Adipocyte (in vitro differentiated cells): ENCODE results near the gene CPS1.

Experiments used
- DNase-seq: peaks from one replicate; pipeline ENCODE4 v3.0.0-alpha.2; 2015; ENCODE audit warnings: low read depth
- H3K27me3 ChIP-seq: replicated peaks from 2 replicates; pipeline ENCODE4 v1.7.0; 2013; ENCODE audit warnings: mild to moderate bottlenecking, low read length, moderate library complexity; ENCODE audit not compliant: control insufficient read depth, insufficient read depth
- H3K36me3 ChIP-seq: 2 replicates; pipeline ENCODE4 v1.7.0; 2013; ENCODE audit warnings: low read length, mild to moderate bottlenecking, moderate library complexity; ENCODE audit not compliant: control insufficient read depth, insufficient read depth, severe bottlenecking
- H3K4me1 ChIP-seq: 2 replicates; pipeline ENCODE4 v1.7.0; 2013; ENCODE audit warnings: mild to moderate bottlenecking, low read length, moderate library complexity; ENCODE audit not compliant: control insufficient read depth, insufficient read depth
- H3K4me3 ChIP-seq: 2 replicates; pipeline ENCODE4 v1.7.0; 2013; ENCODE audit warnings: mild to moderate bottlenecking, low read length, moderate library complexity
- H3K9ac ChIP-seq: 2 replicates; pipeline ENCODE4 v1.7.0; 2013; ENCODE audit warnings: mild to moderate bottlenecking, low read length, moderate library complexity
- H3K9me3 ChIP-seq: 2 replicates; pipeline ENCODE4 v1.7.0; 2013; ENCODE audit warnings: mild to moderate bottlenecking, low read length, moderate library complexity; ENCODE audit not compliant: control insufficient read depth

CPS1 gene

DNA sequence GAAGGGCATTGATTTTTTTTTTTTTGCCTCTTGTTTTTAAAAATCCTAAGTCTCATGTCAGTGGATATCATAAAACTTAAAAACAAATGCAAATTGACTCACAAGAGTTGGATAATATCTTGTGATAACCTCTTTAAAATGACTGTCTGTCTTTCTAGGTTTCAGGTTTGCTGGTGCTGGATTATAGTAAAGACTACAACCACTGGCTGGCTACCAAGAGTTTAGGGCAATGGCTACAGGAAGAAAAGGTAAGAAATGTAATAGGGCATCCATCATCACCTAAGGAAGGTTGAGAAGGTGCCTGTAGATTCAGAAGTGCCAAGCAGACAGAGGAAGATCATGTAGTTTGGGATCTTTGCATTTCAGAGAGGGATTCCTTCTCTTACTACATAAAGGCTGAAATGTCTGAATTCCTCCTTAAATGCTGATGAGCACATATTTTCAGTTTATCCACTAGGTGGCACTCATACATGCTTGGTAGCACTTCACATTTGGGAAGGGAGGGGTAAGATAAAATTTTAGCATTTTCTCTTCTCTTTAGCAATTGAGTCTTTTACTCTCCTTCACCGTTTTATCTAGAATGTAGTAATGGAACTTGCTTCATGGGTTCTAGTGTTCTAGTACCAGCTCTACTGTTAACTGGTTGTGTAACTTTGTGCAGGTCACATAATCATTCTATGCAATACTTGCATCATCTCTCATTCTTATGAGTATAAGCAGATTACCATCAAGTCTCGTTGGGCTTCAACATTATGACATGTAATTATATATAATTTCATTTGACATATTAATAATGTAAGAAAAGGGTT is 21.1 kb downstream of the CPS1 start:
- Histone ChIP-seq H3K9ac (no peak overlapping the region), H3K4me1 (peaks cover 2% of the 10 kb centered on the region), H3K4me3 (no peak overlapping the region), H3K9me3 (no peaks in the 10 kb centered on the region), H3K36me3 (no peaks in the 10 kb centered on the region), H3K27me3 (no peaks in the 10 kb centered on the region)
- peak; percentile 77 for DNase-seq

DNA sequence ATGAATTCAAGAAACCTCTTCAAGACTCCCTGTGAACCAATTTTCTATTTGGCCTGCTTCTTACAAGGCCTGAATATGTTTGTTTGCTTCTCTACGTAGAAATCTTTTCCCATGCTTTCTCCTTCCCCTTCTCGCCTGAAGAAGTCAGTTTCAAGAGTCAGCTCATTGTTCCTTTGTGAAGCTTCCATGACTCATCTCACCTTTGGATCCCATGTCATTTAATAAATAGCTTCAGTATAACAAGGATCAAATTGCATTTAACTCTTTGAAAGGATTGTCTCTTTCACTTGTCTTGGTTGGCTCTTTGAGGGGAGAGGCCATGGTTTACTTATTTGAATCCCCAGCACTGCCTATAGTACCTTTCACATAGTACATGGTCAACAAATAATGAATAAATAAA is 28.4 kb downstream of the CPS1 start:
- Histone ChIP-seq H3K4me3 (no peak overlapping the region), H3K36me3 (no peaks in the 10 kb centered on the region), H3K27me3 (no peaks in the 10 kb centered on the region), H3K4me1 (no peaks in the 10 kb centered on the region), H3K9ac (no peak overlapping the region), H3K9me3 (no peaks in the 10 kb centered on the region)
- DNase-seq = no peak

DNA sequence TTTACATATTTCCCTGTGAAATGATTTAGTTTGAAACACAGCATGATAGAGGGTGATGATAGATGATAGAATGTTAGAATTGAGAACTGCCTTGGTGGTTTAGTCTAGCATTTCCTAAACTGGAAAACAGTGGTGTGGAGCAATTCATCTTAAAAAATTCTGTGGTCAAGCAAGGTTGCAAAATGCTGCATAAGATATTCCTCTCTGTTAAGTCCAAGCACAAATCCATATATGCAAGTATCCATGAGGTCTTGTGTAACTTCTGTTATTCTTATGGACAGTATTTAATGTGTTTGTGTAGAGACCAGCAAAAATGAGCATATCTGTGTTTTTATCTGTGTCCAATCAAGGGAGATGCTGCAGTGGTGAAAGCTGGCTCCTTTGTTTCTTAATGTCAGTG is 30.0 kb downstream of the CPS1 start:
- Histone ChIP-seq H3K36me3 (no peaks in the 10 kb centered on the region), H3K4me1 (no peaks in the 10 kb centered on the region), H3K4me3 (no peak overlapping the region), H3K9me3 (no peaks in the 10 kb centered on the region), H3K27me3 (no peaks in the 10 kb centered on the region), H3K9ac (no peak overlapping the region)
- peak; percentile 64 for DNase-seq

DNA sequence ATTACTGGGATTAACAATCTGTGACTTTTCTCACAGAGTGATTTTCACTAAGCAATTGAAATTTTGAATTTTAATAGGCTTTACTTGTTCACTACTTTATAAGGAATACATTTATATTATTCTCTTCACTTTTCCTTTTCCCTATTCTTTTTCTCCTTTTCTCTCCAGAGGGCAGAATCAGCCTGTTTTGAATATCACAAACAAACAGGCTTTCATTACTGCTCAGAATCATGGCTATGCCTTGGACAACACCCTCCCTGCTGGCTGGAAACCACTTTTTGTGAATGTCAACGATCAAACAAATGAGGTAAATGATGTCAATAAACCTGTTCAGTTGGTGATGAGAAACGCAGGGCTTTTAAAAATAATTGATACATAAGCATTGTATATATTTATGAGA is 35.3 kb downstream of the CPS1 start:
- H3K36me3 ChIP-seq = no peaks in the 10 kb centered on the region
- no peaks in the 10 kb centered on the region for H3K4me1 ChIP-seq
- H3K9ac ChIP-seq = no peak overlapping the region
- DNase-seq = no peak
- H3K27me3 ChIP-seq = no peaks in the 10 kb centered on the region
- no peak overlapping the region for H3K4me3 ChIP-seq
- no peaks in the 10 kb centered on the region for H3K9me3 ChIP-seq

DNA sequence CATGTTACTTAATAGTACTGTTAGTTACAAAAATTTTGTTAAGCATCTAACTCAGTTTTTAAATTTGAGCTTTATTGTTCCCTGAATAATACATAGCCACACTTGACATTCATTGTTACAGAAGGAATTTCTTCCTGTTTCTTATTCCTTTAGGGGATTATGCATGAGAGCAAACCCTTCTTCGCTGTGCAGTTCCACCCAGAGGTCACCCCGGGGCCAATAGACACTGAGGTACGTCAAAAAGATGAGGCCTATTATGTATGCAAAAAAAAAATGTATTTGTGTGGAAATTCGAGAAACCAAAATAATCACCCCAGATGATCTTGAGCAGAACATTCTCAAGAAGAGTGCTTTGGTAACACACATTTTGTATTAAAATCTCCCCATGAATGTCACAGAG is 36.3 kb downstream of the CPS1 start:
- H3K4me1 ChIP-seq = no peaks in the 10 kb centered on the region
- H3K4me3 ChIP-seq = no peak overlapping the region
- no peaks in the 10 kb centered on the region for H3K9me3 ChIP-seq
- H3K9ac ChIP-seq = no peak overlapping the region
- no peaks in the 10 kb centered on the region for H3K27me3 ChIP-seq
- no peak for DNase-seq
- no peaks in the 10 kb centered on the region for H3K36me3 ChIP-seq

DNA sequence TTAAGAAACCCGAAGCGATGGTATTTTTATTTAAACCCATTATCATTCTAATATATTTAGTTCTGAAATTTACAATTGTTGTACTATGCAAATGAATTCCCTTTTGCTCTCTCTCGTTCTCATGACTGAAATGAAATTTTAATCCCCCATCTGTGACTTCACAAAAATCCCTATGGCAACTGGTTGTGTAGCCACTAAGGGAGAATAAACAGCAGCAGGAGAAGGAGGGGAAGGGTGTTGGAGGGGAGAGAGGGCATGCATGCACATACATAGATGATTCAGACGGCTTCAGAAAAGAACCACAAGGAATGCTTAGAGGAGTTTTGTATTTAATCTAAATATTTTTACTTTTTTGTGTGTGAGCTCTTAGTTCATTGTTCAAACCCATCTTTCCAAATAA is 36.8 kb downstream of the CPS1 start:
- Histone ChIP-seq H3K36me3 (no peaks in the 10 kb centered on the region), H3K4me3 (no peak overlapping the region), H3K4me1 (no peaks in the 10 kb centered on the region), H3K9me3 (no peaks in the 10 kb centered on the region), H3K27me3 (no peaks in the 10 kb centered on the region), H3K9ac (no peak overlapping the region)
- peak; percentile 14 for DNase-seq

DNA sequence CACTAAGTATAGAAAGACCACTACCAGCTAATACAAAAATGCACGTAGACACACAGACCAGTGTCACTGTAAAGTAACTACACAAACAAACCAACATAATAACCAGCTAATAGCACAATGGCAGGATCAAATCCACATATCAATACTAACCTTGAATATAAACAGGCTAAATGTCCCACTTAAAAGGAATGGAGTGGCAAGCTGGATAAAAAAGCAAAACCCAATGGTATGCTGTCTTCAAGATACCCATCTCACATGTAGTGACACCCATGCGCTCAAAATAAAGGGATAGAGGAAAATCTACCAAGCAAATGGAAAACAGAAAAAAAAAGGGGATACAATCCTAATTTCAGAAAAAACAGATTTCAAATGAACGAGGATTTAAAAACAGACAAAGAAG is 41.8 kb downstream of the CPS1 start:
- Histone ChIP-seq H3K9ac (no peak overlapping the region), H3K9me3 (peaks cover 7% of the 10 kb centered on the region), H3K36me3 (no peaks in the 10 kb centered on the region), H3K4me1 (peaks cover 3% of the 10 kb centered on the region), H3K27me3 (no peaks in the 10 kb centered on the region), H3K4me3 (no peak overlapping the region)
- DNase-seq = no peak

DNA sequence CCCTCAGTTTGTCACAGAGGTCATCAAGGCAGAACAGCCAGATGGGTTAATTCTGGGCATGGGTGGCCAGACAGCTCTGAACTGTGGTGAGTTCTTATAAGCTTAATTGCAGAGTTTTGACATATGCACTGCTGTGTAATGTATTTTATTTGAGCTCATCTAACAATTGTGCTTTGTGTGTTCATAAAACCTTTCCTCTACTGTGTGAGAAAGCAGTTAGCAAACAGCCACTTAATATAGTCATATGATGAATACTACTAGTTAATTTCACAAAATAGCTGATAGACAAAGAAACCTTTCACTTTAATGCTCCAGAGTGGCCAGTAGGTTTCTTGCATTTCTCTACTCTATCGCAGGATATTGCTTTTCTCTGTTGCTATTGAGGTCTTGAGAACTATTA is 43.1 kb downstream of the CPS1 start:
- DNase-seq = no peak
- Histone ChIP-seq H3K4me3 (no peak overlapping the region), H3K4me1 (peaks cover 3% of the 10 kb centered on the region), H3K27me3 (no peaks in the 10 kb centered on the region), H3K9ac (no peak overlapping the region), H3K9me3 (peaks cover 7% of the 10 kb centered on the region), H3K36me3 (no peaks in the 10 kb centered on the region)

DNA sequence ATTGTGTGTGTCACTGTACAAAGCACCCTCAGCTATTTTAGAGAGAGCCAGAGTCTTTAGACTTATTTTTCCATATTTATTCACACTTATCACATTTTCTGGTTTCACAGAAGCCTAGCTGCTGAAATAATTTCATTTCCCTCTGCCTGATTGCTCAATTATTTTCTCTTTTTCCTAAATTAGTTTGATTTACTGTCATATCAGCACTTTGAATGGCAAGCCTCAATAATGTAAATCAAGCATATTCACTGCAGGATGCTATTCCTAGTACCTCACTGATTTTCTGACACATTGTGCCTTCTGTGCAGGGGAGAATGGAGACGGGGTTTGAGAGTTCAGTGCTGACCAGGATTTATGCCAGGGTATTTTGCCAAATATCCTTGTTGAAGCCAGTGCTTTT is 48.3 kb downstream of the CPS1 start:
- Histone ChIP-seq H3K4me1 (peaks cover 3% of the 10 kb centered on the region), H3K27me3 (no peaks in the 10 kb centered on the region), H3K4me3 (no peak overlapping the region), H3K36me3 (no peaks in the 10 kb centered on the region), H3K9me3 (no peaks in the 10 kb centered on the region), H3K9ac (no peak overlapping the region)
- no peak for DNase-seq

DNA sequence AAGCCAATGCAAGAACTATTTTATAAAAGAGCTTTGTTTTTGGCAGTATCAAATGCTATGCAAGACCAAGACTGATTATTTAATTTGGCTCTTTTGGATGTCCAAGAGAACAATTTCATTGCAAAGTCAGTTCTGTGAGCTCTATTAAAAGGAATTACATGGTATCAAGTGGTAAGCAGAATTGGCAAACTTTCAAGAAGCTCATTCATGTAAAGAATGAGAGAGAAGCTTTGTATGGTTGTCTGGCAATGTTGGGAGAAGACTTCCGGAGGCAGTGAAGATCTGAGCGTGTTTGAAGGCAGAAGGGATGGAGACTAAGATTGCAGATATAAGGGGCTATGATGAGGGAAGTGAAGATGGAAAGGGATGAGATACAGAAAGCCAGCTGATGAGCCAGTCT is 49.6 kb downstream of the CPS1 start:
- H3K9me3 ChIP-seq = no peaks in the 10 kb centered on the region
- H3K4me1 ChIP-seq = peaks cover 3% of the 10 kb centered on the region
- no peaks in the 10 kb centered on the region for H3K36me3 ChIP-seq

DNA sequence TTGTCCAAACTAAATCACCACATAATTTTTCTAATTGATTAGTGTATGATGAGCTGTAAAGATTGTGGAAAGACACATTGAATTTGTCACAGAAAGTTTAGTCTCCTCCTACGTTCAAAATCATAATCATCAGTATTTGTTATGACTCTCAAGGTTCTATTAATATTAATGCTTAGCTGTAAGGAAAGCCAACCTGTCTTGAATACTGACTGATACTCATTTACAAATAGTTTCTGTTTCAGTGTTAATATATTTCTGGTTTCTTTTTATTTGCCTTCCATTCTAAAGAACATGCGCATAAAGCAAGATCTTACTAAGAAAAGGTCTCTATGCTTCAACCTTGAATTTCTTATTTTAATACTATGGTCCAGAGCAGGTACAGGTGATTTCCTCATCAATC is 55.1 kb downstream of the CPS1 start:
- no peaks in the 10 kb centered on the region for H3K36me3 ChIP-seq
- H3K9ac ChIP-seq = no peak overlapping the region
- DNase-seq = no peak
- no peaks in the 10 kb centered on the region for H3K27me3 ChIP-seq
- no peaks in the 10 kb centered on the region for H3K9me3 ChIP-seq
- peaks cover 7% of the 10 kb centered on the region for H3K4me1 ChIP-seq
- H3K4me3 ChIP-seq = no peak overlapping the region

More for the DNA sequence above, 49.6 kb downstream of the CPS1 start:
- no peak overlapping the region for H3K4me3 ChIP-seq
- no peaks in the 10 kb centered on the region for H3K27me3 ChIP-seq
- no peak for DNase-seq
- no peak overlapping the region for H3K9ac ChIP-seq

DNA sequence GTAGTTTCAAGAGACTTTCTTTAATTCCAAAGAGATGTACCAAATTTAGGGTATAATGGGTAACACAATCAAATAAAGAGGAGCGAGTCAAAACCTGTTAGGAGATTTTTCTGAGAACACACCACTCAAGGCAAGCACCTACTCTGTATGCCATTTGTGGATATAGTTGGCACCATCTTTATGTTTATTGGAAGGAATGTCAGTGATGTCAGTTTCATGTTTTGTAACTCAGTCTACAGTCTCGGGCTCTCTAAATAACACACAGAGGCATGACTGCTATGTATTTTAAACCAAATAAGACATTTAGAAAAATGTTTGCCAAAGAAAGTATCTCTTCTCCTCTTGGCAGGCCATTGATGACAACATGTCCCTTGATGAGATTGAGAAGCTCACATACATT is 59.7 kb downstream of the CPS1 start:
- Histone ChIP-seq H3K4me1 (peaks cover 7% of the 10 kb centered on the region), H3K4me3 (no peak overlapping the region), H3K36me3 (no peaks in the 10 kb centered on the region), H3K27me3 (no peaks in the 10 kb centered on the region), H3K9ac (no peak overlapping the region), H3K9me3 (no peaks in the 10 kb centered on the region)
- DNase-seq = peak; percentile 37
